Measurements from ENCODE around the gene CTNNB1.

- TF ChIP-seq EZH2 (IDR thresholded peaks at IDR 0.05; ENCODE audit: low read length, unreplicated experiment) = no peak
- no peak for TF ChIP-seq CTCF (conservative IDR thresholded peaks at IDR 0.05; ENCODE audit: low read depth, low read length)
Measured at GRCh38 chr3:41200669-41201021, 1.3 kb downstream of the CTNNB1 start.
